ENCODE results near the gene AOPEP.
A peak's percentile ranks its signal among the peaks of the same experiment; 100 is the strongest.
"Not testable (repeated sequence)": the region's sequence is repeated elsewhere in the genome, so short reads cannot be mapped to it uniquely, and the experiment has no call there.

AOPEP gene

DNA sequence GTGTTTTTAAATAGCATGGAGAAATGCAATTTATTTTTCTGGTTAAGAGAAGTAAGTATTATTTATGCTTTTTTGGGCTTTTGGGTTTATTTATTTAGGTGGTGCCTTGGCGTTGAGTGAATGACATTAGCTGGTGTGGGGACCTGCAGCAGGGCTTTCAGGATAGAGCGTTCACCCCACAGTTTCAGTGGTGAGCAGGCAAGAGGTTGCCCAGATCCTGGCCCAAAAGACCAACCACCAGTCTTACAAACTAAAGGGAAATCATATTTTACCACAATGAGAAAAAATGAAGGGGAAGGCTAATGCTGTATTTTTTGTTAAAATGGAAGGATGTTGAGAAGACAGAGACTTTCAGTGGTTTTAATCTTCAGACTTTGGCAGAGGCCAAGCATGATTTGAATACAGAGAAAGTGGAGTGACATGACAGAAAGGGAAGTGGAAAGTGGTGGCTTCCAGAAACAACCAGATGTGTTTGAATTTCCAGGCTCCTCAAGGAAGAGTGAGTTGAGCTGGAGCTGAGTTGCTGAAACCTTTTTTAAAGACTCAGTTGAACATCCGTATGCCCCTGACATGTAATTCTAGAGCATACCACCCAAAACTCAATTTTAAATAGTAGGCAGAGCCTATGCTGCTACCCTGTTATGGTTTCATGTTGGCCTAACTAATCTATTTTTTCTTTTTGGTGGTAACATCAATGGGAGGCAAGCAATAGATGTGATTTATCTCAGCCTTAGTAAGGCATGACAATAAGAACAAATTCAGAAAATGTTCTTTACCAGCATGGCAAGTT is 94.8 kb downstream of the AOPEP start:
- DNase-seq: no peak

DNA sequence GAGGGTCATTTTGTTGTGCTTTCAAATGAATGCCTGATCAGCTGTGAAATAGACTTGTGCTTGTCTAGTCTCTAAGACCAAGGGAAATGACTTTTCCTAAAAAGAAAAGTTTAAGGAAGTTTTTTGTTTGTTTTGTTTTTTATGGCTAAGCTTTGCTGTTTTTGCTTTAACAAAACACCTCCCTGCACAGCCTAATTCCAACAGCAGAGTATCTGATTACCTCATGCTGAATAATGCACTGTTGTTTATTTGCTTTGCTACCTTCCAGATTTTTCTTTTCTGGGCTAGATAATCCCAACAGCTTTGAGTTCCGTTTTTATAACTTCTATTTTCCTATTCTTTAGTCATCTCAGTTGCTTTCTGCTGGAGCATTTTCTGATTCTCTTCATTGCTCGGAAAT is 95.8 kb downstream of the AOPEP start:
- DNase-seq: no peak

DNA sequence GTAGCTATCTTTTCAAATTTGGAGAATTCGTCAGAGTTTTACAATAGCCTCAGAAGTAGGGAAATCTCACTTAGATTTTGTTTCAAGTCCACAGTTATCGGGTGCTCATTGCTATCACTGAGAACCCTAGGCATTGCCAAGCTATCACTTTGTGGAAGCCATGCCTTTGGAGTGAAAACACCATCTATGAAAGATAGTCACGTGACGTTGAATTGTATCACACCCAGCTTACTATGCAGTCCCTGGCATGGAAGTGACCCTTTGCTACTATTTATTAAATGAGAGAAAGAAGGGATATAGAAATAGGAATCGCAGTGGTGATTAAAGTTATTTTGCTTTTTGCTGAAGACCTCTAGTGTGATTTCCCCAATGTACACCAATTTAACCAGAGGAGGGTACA is 97.2 kb downstream of the AOPEP start:
- DNase-seq: no peak

DNA sequence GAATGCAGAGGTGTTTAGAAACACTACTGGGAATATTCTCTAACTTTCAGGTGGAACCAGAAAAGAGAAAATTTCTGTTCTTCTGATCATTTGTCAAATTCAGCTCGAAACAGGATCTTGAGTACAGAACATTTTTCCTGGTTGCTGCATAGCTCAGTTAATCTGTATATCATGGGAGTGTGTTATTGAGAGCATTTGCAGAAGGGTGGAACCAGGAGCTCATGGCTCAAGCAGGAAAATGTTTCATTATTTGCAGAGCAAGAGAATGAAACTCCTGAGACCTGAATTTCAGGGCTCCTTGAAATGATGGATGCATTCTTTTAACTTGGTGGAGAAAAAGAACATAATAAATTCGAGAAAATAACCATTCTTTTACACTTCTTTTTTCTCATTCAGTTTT is 97.9 kb downstream of the AOPEP start:
- DNase-seq: no peak

GRCh38 chr9:94824913-94825610 is 98.6 kb downstream of the AOPEP start:
- no peak for DNase-seq

- no peak for DNase-seq
Observed at GRCh38 chr9:94825611-94825958, 99.1 kb downstream of the AOPEP start.

DNA sequence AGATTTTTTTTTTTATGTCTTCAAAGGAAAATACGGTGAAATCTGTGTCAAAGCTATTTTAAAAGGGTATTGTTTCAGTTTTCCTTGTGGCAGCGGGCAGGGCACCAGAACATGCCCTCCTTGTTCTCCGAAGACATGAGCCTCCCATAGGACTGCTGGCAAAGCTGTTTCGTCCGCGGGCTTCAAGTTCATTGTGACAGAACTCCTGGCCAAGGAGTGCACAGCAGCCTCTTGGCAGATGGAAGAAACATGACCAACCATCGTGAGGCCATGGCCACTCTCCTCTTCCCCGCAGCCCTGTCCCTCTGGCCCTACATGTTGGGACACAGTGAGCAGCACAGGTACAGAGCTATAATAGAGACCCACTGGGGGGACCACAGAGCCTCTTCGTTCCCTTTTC is 99.5 kb downstream of the AOPEP start:
- no peak for DNase-seq

GRCh38 chr9:94826644-94827410 is 100.3 kb downstream of the AOPEP start:
- DNase-seq: no peak

- DNase-seq: no peak
Observed at GRCh38 chr9:94827584-94828304, 101.2 kb downstream of the AOPEP start.

DNA sequence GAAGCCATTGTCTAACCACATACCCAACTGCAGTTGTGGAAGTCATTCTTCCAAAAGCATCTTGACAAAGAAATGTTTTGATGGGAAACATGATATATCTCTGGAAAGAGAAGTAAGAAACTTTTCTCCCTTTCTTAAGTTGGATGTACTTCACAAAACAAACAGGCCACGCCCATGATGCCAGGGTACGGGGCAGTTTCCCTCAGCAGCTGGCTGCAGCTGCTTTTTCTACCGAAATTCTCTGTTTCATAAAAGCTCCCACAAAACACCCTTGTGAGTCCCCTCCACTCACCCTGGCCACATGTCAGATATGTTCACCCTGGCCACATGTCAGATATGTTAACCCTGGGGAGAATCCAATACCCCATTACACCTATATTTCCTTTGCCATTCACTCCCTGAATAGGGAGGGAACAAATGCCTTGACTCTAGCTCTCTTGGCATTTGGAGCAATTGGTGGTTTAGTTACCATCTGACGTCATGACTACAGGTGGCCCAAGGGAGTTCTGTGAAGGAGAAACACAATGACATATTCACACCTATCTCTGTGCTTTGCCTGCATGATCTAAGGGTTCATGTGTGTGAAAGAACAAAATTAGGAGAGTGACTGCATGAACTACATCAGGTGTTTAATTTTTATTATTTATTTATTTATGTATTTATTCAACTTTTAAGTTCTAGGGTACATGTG is 103.0 kb downstream of the AOPEP start:
- DNase-seq: no peak

- DNase-seq: not testable (repeated sequence)
Observed at GRCh38 chr9:94830071-94830604, 103.6 kb downstream of the AOPEP start.

- no peak for DNase-seq
Observed at GRCh38 chr9:94833802-94834201, 107.3 kb downstream of the AOPEP start.

DNA sequence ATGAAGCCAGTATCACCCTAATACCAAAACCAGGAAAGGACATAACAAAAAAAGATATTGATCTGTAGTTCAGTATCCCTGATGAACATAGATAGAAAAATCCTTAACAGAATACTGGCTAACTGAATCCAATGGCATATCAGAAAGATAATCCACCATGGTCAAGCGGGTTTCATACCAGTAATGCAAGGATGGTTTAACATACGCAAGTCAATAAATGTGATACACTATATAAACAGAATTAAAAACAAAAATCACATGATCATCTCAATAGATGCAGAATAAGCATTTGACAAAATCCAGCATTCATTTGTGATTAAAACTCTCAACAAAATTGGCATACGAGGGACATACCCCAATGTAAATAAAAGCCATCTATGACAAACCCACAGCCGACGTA is 110.9 kb downstream of the AOPEP start:
- DNase-seq: no peak

- no peak for DNase-seq
Observed at GRCh38 chr9:94839398-94839797, 112.9 kb downstream of the AOPEP start.

GRCh38 chr9:94840738-94841137 is 114.2 kb downstream of the AOPEP start:
- no peak for DNase-seq

- no peak for DNase-seq
Observed at GRCh38 chr9:94843134-94843533, 116.6 kb downstream of the AOPEP start.

DNA sequence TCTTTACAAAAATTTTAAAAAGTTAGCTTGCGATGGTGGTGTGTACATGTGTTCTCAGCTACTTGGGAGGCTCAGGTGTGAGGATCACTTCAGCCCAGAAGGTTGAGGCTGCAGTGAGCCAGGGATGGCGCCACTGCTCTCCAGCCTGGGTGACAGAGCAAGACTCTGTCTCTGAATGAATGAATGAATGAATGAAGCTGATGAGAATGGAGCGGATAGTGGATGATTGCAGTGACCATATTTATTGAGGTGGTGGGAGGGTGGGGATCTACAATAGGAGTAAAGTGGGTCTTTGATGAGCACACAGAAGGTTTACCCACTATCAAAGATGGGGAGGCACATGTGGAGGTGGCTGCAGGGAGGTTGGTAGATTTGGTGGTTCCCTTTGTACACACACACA is 120.2 kb downstream of the AOPEP start:
- no peak for DNase-seq

DNA sequence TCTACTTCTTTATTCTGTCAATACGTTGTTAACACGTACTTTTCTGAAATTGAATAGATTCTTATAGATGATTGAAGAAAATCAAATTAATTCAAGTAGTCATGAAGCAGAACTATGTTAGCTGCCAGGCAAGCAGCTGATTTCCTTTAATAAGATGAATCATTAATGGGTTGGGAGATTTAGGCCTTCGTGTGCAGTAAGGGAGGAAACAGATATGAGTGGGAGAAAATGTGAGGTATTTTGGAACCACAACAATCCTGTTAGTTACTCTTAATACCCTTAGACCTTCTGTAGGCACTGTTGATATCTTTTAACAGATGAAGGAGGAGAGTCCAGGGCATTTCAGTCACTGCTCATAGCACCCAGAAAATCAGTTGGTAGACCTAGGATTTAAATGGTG is 121.0 kb downstream of the AOPEP start:
- peak; percentile 87 for DNase-seq

GRCh38 chr9:94848791-94849190 is 122.3 kb downstream of the AOPEP start:
- DNase-seq: not testable (repeated sequence)

DNA sequence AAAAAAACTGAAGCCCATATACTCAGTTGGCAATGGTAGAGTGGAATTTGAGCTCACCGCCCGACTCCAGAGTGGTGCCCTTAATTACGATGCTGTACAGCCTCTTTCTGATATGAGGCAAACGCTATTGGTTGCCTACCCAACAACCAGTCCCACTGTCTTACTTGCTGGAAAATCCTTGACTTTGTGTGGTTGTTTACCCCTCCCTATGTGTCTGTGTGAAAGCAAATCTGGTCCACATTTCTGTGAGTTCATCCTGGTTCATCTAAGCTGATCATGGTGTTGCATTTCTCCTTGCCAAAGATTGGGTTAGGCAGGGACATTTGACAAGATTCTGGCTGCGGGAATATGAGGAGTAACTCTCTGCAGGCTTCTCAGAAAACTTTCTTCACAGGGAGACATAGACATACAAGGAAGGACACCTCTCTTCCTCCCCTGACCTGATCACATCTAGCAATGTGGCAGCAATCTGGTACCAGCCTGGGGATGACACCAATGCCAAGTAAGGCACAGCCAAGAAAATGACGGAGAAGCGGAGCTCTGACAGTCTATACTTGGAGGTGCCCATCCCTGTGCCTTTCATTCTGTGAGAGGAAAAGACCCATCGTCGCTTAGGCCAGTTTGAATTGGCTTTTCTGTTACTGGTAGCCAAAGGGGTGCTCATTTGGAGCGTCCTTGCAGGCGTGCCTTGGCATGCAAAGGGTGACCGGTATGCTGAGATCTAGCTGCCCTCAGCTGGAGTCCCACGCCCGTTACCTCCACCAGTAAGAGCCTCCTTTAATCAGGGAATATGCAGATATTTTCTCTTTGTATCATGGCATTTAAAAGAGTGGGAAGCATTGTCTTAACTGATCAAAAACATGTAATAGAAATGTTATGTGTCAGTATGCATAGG is 124.3 kb downstream of the AOPEP start:
- no peak for DNase-seq

- no peak for DNase-seq
Observed at GRCh38 chr9:94851467-94851866, 125.0 kb downstream of the AOPEP start.

Measured in NCI-H226 (cell line).